OCI-LY3 (cell line): ENCODE data around the gene ATP2C2.

Experiments
- H2AFZ ChIP-seq: fragments of 200-600, 300-600 bp; shearing (Covaris generic); 2 replicates; pipeline ENCODE4 v1.6.0; 2014; ENCODE audit warnings: antibody characterized with exemption, low read depth, low read length
- H3K27ac ChIP-seq: fragments of 200-600, 300-600 bp; sonication (generic); 2 replicates; pipeline ENCODE4 v1.5.1; 2014; ENCODE audit warnings: mild to moderate bottlenecking, low read length, moderate library complexity, mixed read lengths
- H3K27me3 ChIP-seq: fragments of 200-600, 300-600 bp; sonication (generic); 2 replicates; pipeline ENCODE4 v1.6.1; 2014; ENCODE audit warnings: low read depth, low read length, mixed read lengths
- H3K36me3 ChIP-seq: fragments of 200-600, 300-600 bp; sonication (generic); replicated peaks from 2 replicates; pipeline ENCODE3; 2014; ENCODE audit warnings: low read depth, low read length, mixed read lengths
- H3K4me1 ChIP-seq: fragments of 300-600, 200-600 bp; sonication (generic); 2 replicates; pipeline ENCODE4 v1.6.1; 2014; ENCODE audit warnings: low read length, mixed read lengths
- H3K4me2 ChIP-seq: fragments of 200-600, 300-600 bp; sonication (generic); 2 replicates; pipeline ENCODE4 v1.6.1; 2014; ENCODE audit warnings: low read length, mixed read lengths
- H3K4me3 ChIP-seq: fragments of 300-600, 200-600 bp; sonication (generic); 2 replicates; pipeline ENCODE4 v1.5.1; 2014; ENCODE audit warnings: antibody characterized with exemption, mild to moderate bottlenecking, low read length, moderate library complexity
- H3K79me2 ChIP-seq: fragments of 300-600, 200-600 bp; shearing (Covaris generic); 2 replicates; pipeline ENCODE4 v1.6.1; 2014; ENCODE audit warnings: mild to moderate bottlenecking, low read length, mixed read lengths
- H3K9ac ChIP-seq: fragments of 300-600, 200-600 bp; shearing (Covaris generic); 2 replicates; pipeline ENCODE4 v1.6.0; 2014; ENCODE audit warnings: mild to moderate bottlenecking, low read length, moderate library complexity
- H3K9me3 ChIP-seq: fragments of 200-600, 300-600 bp; shearing (Covaris generic); 2 replicates; pipeline ENCODE4 v1.6.1; 2014; ENCODE audit warnings: low read length, mixed read lengths; ENCODE audit not compliant: insufficient read depth
- H4K20me1 ChIP-seq: fragments of 200-600, 300-600 bp; sonication (generic); 2 replicates; pipeline ENCODE4 v1.6.1; 2016; ENCODE audit warnings: low read length, mixed read lengths; ENCODE audit not compliant: insufficient read depth
- CTCF ChIP-seq: fragments of 200-600, 300-600 bp; sonication (generic); IDR thresholded peaks from 2 replicates; pipeline ENCODE4 v1.5.1; 2014; ENCODE audit warnings: antibody characterized with exemption, low read length, low read depth
- EZH2phosphoT487 ChIP-seq: fragments of 200-600 bp; shearing (Covaris generic); IDR thresholded peaks from 2 replicates; pipeline ENCODE4 v1.6.1; 2018; ENCODE audit warnings: antibody characterized with exemption, mixed run types, low read depth

Gene ATP2C2

GRCh38 chr16:84326545-84326944, 41.8 kb upstream of the ATP2C2 start:
- Histone ChIP-seq H3K9me3 (no peaks in the 10 kb centered on the region), H2AFZ (no peak overlapping the region), H3K4me2 (no peak overlapping the region), H3K79me2 (no peaks in the 10 kb centered on the region), H3K4me3 (no peak overlapping the region), H3K4me1 (no peaks in the 10 kb centered on the region), H3K27ac (no peak overlapping the region), H3K36me3 (no peaks in the 10 kb centered on the region), H3K9ac (no peak overlapping the region), H3K27me3 (peaks cover 10% of the 10 kb centered on the region), H4K20me1 (no peaks in the 10 kb centered on the region)
- TF ChIP-seq EZH2phosphoT487: no peak
- TF ChIP-seq CTCF: no peak

GRCh38 chr16:84327926-84328505, 40.3 kb upstream of the ATP2C2 start:
- H4K20me1 ChIP-seq: no peaks in the 10 kb centered on the region
- no peak overlapping the region for H3K4me2 ChIP-seq
- H3K9ac ChIP-seq: no peak overlapping the region
- no peaks in the 10 kb centered on the region for H3K79me2 ChIP-seq
- no peak overlapping the region for H3K27ac ChIP-seq
- no peak overlapping the region for H2AFZ ChIP-seq
- H3K36me3 ChIP-seq: no peaks in the 10 kb centered on the region
- H3K4me3 ChIP-seq: no peak overlapping the region
- no peaks in the 10 kb centered on the region for H3K4me1 ChIP-seq
- no peaks in the 10 kb centered on the region for H3K9me3 ChIP-seq
- TF ChIP-seq CTCF (no peak), EZH2phosphoT487 (no peak)
- H3K27me3 ChIP-seq: peaks cover 11% of the 10 kb centered on the region

GRCh38 chr16:84329016-84329415, 39.3 kb upstream of the ATP2C2 start:
- H2AFZ ChIP-seq: no peak overlapping the region
- H3K4me3 ChIP-seq: no peak overlapping the region
- H3K79me2 ChIP-seq: no peaks in the 10 kb centered on the region
- H3K9me3 ChIP-seq: no peaks in the 10 kb centered on the region
- no peaks in the 10 kb centered on the region for H3K4me1 ChIP-seq
- H3K27ac ChIP-seq: no peak overlapping the region
- peaks cover 11% of the 10 kb centered on the region for H3K27me3 ChIP-seq
- no peaks in the 10 kb centered on the region for H4K20me1 ChIP-seq
- TF ChIP-seq CTCF: no peak
- TF ChIP-seq EZH2phosphoT487: no peak
- no peaks in the 10 kb centered on the region for H3K36me3 ChIP-seq
- no peak overlapping the region for H3K4me2 ChIP-seq
- no peak overlapping the region for H3K9ac ChIP-seq

- Histone ChIP-seq H3K4me2 (no peak overlapping the region), H3K9me3 (no peaks in the 10 kb centered on the region), H3K27me3 (peaks cover 13% of the 10 kb centered on the region), H3K36me3 (no peaks in the 10 kb centered on the region), H3K9ac (no peak overlapping the region), H4K20me1 (no peaks in the 10 kb centered on the region), H2AFZ (no peak overlapping the region), H3K4me3 (no peak overlapping the region), H3K79me2 (no peaks in the 10 kb centered on the region), H3K4me1 (no peaks in the 10 kb centered on the region), H3K27ac (no peak overlapping the region)
- TF ChIP-seq EZH2phosphoT487: no peak
- no peak for TF ChIP-seq CTCF
These were observed 38.3 kb upstream of the ATP2C2 start for GRCh38 chr16:84329843-84330684.
